ENCODE data around the gene CFAP157.

Gene CFAP157

DNA sequence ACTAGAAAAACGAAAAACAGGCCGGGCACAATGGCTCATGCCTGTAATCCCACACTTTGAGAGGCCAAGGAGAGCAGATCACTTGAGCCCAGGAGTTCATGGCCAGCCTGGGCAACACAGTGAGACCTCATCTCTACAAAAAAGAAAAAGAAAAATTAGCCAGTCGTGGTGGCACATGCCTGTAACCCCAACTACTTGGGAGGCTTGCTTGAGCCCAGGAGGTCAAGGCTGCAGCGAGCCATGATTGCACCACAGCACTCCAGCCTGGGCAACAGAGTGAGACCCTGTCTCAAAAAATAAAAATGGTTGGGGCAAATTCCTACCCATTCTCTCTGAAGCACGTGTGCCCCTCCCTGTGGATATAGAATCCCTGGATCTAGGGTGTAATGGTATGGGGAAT is 8.4 kb upstream of the CFAP157 start:
- no peak overlapping the region for H3K4me3 ChIP-seq (ENCODE audit: control insufficient read depth, low read depth, low read length)
- no peak for TF ChIP-seq CTCF (IDR thresholded peaks at IDR 0.05; ENCODE audit: control insufficient read depth, insufficient read depth, low read depth, low read length, missing control alignments)
- no peak for DNase-seq (ENCODE audit: low read depth)

DNA sequence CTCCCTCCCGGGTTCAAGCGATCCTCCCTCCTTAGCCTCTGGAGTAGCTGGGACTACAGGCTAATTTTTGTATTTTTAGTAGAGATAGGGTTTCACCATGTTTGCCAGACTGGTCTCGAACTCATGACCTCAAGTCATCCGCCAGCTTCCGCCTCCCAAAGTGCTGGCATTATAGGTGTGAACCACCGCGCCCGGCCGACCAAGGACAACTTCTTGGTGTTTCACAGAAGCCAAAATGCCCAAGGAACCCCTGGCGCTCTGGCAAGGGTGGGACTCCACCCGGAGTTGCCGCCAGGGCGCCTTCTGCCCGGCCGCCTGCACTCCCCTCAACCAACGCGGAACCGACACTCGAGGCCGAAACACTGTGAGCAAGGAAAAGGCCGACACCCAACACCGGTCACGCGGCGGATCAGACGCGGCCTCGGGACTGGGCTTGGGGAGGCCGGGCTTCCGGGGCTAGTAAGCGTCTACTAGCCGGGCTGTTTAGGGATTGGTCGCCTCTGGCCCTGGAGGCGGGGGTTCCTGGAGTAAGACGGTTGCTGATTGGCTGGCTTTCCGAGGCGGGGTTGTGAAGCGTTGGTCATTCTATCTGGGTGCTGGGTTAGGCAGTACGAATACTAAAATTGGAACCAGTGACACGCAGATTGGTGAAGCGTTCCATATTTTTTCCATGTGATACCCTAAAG is 7.7 kb upstream of the CFAP157 start:
- peak overlapping the region; percentile 38 for H3K4me3 ChIP-seq (ENCODE audit: control insufficient read depth, low read depth, low read length)
- peak; percentile 90 for DNase-seq (ENCODE audit: low read depth)
- TF ChIP-seq CTCF (IDR thresholded peaks at IDR 0.05; ENCODE audit: control insufficient read depth, insufficient read depth, low read depth, low read length, missing control alignments): no peak

GRCh38 chr9:127700140-127700539 is 6.6 kb upstream of the CFAP157 start:
- TF ChIP-seq CTCF (IDR thresholded peaks at IDR 0.05; ENCODE audit: control insufficient read depth, insufficient read depth, low read depth, low read length, missing control alignments): no peak
- no peak for DNase-seq (ENCODE audit: low read depth)
- H3K4me3 ChIP-seq (ENCODE audit: control insufficient read depth, low read depth, low read length): no peak overlapping the region

- TF ChIP-seq CTCF (IDR thresholded peaks at IDR 0.05; ENCODE audit: control insufficient read depth, insufficient read depth, low read depth, low read length, missing control alignments): no peak
- no peak overlapping the region for H3K4me3 ChIP-seq (ENCODE audit: control insufficient read depth, low read depth, low read length)
- no peak for DNase-seq (ENCODE audit: low read depth)
These were observed 6.1 kb upstream of the CFAP157 start for GRCh38 chr9:127700594-127701255.

GRCh38 chr9:127703289-127703946 is 3.4 kb upstream of the CFAP157 start:
- no peak for TF ChIP-seq CTCF (IDR thresholded peaks at IDR 0.05; ENCODE audit: control insufficient read depth, insufficient read depth, low read depth, low read length, missing control alignments)
- DNase-seq (ENCODE audit: low read depth): no peak
- H3K4me3 ChIP-seq (ENCODE audit: control insufficient read depth, low read depth, low read length): no peak overlapping the region

DNA sequence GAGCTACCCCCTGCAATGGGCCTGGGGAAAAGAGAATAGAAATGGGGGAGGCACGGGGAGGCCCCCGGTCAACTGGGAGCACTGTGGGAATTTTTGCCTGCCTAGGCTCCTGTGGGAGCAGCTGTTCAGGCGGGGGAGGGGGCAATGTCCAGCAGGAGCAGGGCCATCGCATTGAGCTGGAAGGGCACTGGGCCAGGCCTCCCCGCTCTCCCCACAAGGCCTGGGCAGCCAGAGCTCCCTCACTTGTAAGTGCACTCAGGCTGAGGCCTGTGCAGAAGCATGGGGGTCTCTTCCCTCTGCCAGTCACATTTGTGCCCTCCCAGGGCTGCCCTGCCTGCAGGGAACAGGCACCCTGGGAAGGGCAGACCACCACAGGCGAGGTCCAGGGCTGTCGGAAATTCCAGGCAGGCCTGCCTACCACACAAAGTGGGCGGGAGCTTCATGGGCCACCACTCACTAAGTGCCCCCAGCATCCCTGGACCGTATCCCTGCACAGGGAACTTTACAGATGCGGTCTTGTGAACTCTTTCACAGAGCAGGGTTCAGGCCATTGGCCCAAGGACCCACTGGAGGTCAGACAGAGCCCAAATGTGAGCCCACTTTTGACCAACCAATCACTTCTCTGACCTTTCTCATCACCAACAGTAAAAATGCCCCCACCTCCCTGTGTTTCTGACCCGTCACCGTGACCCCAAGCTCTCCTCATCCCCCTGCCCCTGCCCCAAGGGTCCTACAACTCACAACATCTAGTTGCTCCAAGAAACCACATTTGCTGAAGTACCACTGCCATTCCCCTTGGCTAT is 1.0 kb upstream of the CFAP157 start:
- DNase-seq (ENCODE audit: low read depth): no peak
- TF ChIP-seq CTCF (IDR thresholded peaks at IDR 0.05; ENCODE audit: control insufficient read depth, insufficient read depth, low read depth, low read length, missing control alignments): no peak
- H3K4me3 ChIP-seq (ENCODE audit: control insufficient read depth, low read depth, low read length): no peak overlapping the region
